22Rv1 (cell line): Measurements from ENCODE around the gene RAPGEF4.
"Not testable (repeated sequence)": the region's sequence is repeated elsewhere in the genome, so short reads cannot be mapped to it uniquely, and the experiment has no call there.

ENCODE experiments used
- H3K27ac ChIP-seq: fragments of 450-650 bp; 2 replicates; pipeline ENCODE4 v1.5.1; 2017
- CTCF ChIP-seq: fragments of 450-650 bp; IDR thresholded peaks from 2 replicates; pipeline ENCODE4 v1.5.1; 2017; ENCODE audit warnings: mild to moderate bottlenecking
- ZFX ChIP-seq: fragments of 450-650 bp; IDR thresholded peaks from 2 replicates; pipeline ENCODE4 v1.6.1; 2017; ENCODE audit warnings: antibody characterized with exemption, borderline replicate concordance

The RAPGEF4 gene

GRCh38 chr2:173090973-173091660 is 355.5 kb downstream of the RAPGEF4 start:
- no peak overlapping the region for H3K27ac ChIP-seq
- TF ChIP-seq CTCF (no peak), ZFX (no peak)

GRCh38 chr2:173091910-173092309 is 356.3 kb downstream of the RAPGEF4 start:
- no peak overlapping the region for H3K27ac ChIP-seq
- TF ChIP-seq ZFX (no peak), CTCF (no peak)

GRCh38 chr2:173092844-173093402 is 357.3 kb downstream of the RAPGEF4 start:
- TF ChIP-seq ZFX (no peak), CTCF (no peak)
- no peak overlapping the region for H3K27ac ChIP-seq

- not testable (repeated sequence) for H3K27ac ChIP-seq
These were observed 358.0 kb downstream of the RAPGEF4 start for GRCh38 chr2:173093617-173094016.

GRCh38 chr2:173094731-173095130 is 359.1 kb downstream of the RAPGEF4 start:
- TF ChIP-seq ZFX (no peak), CTCF (no peak)
- no peak overlapping the region for H3K27ac ChIP-seq

- no peak for TF ChIP-seq CTCF
- TF ChIP-seq ZFX: no peak
- H3K27ac ChIP-seq: no peak overlapping the region
These were observed 359.7 kb downstream of the RAPGEF4 start for GRCh38 chr2:173095356-173095755.

GRCh38 chr2:173099271-173099670 is 363.6 kb downstream of the RAPGEF4 start:
- no peak overlapping the region for H3K27ac ChIP-seq
- TF ChIP-seq CTCF: no peak
- TF ChIP-seq ZFX: no peak
